Left ventricle myocardium inferior (tissue), 1 donor: ENCODE data around the gene EIF3C. TPM values are rescaled to one million over a fixed set of nuclear protein-coding genes. Genes with fewer than 3 reads are reported as not detected.
"Not testable (repeated sequence)": the region's sequence is repeated elsewhere in the genome, so short reads cannot be mapped to it uniquely, and the experiment has no call there.

Source experiments
- DNase-seq: peaks from one replicate; pipeline ENCODE4 v3.0.0-alpha.2; 2020
- H3K27ac ChIP-seq: fragments of 200-600 bp; replicated peaks from 2 replicates; pipeline ENCODE4 v1.8.0; 2021
- H3K27me3 ChIP-seq: fragments of 200-600 bp; 2 replicates; pipeline ENCODE4 v1.8.0; 2021; ENCODE audit warnings: low read depth
- H3K36me3 ChIP-seq: fragments of 200-600 bp; 2 replicates; pipeline ENCODE4 v1.8.0; 2021
- H3K4me1 ChIP-seq: fragments of 200-600 bp; 2 replicates; pipeline ENCODE4 v1.8.0; 2021
- H3K4me3 ChIP-seq: fragments of 200-600 bp; 2 replicates; pipeline ENCODE4 v1.8.0; 2021; ENCODE audit warnings: mild to moderate bottlenecking, moderate library complexity
- H3K9me3 ChIP-seq: fragments of 200-600 bp; replicated peaks from 2 replicates; pipeline ENCODE4 v1.8.0; 2021
- intact Hi-C: fragments of 100-400 bp; cut with micrococcal nuclease; formaldehyde crosslinking; loops from one replicate; pipeline ENCODE4 v1.11.0; 2022
- long read RNA-seq: library from polyadenylated mRNA; unstranded; transcript quantifications from one replicate; pipeline ENCODE4 v2.0.0, GENCODE V29; 2021
- total RNA-seq: library from RNA; stranded (reverse); fragmentation: NEBNext Ultra II Directional; extraction: Animal tissue kit (Norgen Biotek cat#: 25700); gene quantifications from one replicate; pipeline ENCODE4 v1.2.1, GENCODE V29; 2021
- donor health status: DM: no; HTN: yes; CAD: no; lungs with severe emphysema.

EIF3C gene, protein sequence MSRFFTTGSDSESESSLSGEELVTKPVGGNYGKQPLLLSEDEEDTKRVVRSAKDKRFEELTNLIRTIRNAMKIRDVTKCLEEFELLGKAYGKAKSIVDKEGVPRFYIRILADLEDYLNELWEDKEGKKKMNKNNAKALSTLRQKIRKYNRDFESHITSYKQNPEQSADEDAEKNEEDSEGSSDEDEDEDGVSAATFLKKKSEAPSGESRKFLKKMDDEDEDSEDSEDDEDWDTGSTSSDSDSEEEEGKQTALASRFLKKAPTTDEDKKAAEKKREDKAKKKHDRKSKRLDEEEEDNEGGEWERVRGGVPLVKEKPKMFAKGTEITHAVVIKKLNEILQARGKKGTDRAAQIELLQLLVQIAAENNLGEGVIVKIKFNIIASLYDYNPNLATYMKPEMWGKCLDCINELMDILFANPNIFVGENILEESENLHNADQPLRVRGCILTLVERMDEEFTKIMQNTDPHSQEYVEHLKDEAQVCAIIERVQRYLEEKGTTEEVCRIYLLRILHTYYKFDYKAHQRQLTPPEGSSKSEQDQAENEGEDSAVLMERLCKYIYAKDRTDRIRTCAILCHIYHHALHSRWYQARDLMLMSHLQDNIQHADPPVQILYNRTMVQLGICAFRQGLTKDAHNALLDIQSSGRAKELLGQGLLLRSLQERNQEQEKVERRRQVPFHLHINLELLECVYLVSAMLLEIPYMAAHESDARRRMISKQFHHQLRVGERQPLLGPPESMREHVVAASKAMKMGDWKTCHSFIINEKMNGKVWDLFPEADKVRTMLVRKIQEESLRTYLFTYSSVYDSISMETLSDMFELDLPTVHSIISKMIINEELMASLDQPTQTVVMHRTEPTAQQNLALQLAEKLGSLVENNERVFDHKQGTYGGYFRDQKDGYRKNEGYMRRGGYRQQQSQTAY
- total RNA-seq, result 439 TPM
- long read RNA-seq, transcript EIF3C-211 (20 exons, 2,986 nt), result minor isoform, 28 of 784 reads
- long read RNA-seq, transcript EIF3C-201 (21 exons, 3,145 nt), result major isoform, 612 of 784 reads
- long read RNA-seq, transcript EIF3C-209 (21 exons, 3,128 nt), result minor isoform, 11 of 784 reads
- long read RNA-seq, transcript EIF3C-202 (21 exons, 3,137 nt), result minor isoform, 7 of 784 reads
- long read RNA-seq, partial matches to known transcripts, result 98 of 784 reads
- long read RNA-seq, other reads (novel, unspliced or antisense), result 22 of 784 reads

DNA sequence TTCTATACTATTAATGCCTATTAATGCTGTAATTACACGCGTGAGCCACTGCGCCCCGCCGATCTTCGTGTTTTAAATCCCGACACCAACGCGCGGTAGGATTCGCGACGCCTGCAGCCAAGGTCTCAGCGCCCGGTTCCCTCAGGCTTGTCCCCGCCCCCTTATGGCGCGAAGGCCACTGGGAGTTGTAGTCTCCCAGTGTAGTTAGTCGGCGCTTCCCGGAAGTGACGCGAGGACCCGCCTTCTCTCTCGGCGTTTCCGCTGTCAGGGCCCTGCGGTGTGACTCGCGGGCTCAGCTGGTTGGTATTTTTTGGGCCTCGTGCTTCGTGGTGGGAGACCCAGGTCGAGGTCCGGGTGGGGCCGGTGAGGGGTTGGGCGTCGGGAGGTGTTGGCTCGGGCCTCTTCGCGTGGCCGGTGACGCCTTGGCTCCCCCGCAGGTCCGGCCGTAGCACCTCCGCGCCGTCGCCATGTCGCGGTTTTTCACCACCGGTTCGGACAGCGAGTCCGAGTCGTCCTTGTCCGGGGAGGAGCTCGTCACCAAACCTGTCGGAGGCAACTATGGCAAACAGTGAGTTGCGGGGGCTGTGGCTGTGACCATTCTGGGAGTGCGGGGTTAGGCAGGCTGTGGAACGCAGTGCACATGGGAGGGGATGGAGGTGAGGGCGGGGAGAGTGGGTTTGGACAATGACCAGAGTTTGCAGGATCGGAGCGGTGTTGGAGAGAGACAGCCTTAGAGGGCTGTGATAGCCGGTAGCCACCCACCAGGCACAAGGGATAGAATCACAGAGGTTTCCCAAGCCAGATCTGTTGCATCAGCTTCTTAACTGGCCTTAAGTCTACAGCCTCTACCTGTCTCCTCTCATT lies at the start of gene EIF3C:
Gene EIF3C (plus strand): TSS at position 245 of the 864 bp plus-strand sequence. CDS start 223 bp downstream, at position 468.
- intact Hi-C loops, result not testable (repeated sequence)

GRCh38 chr16:28666264-28666663 lies 45.0 kb upstream of the EIF3C start:
- DNase-seq, H3K9me3 ChIP-seq, H3K4me3 ChIP-seq, H3K27me3 ChIP-seq, H3K4me1 ChIP-seq, intact Hi-C loops, H3K27ac ChIP-seq, H3K36me3 ChIP-seq: not testable (repeated sequence)

More for the DNA sequence above, at the start of gene EIF3C:
- DNase-seq, H3K27ac ChIP-seq, H3K4me1 ChIP-seq, H3K4me3 ChIP-seq, H3K9me3 ChIP-seq, H3K27me3 ChIP-seq, H3K36me3 ChIP-seq: not testable (repeated sequence)

DNA sequence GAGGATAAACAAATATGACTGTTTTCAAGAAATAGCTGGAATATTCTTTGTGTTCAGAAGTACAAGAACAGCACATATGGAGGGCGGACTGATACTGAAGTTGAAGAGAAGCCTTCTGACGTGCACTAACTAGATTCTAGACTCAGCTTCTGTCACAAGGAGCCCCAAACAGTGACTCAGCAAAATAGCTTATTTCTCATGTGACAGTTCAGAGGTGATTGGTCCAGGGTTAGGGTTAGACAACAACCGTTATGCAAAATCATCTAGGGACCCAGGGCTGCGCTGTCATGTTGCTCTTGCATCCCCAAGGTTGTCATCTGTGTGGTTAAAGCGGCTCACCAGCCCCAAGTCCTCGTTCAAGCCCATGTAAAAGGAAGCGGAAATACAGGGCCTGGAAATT lies 43.8 kb upstream of the EIF3C start:
- H3K4me1 ChIP-seq, DNase-seq, H3K27me3 ChIP-seq, intact Hi-C loops, H3K36me3 ChIP-seq, H3K27ac ChIP-seq, H3K9me3 ChIP-seq, H3K4me3 ChIP-seq: not testable (repeated sequence)

DNA sequence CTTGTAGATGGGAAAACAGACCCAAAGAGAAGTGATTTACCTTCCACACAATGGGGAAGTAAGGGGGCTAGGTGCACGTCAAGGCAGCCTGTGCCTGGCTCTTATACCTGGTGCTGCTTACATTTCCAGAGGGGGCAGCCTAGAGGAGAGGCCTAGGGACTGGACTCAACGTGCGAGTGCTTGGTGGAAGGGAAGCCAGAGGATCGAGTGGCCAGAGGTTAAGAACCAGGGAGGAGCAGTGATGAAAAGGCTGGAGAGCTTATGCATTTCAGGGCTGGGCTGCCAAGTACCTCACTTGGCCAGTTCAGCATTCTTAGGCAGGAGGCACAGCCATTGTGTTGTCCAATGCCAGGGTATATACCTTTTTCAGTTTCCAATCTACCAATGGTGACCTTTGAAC lies 43.1 kb upstream of the EIF3C start:
- H3K27ac ChIP-seq, DNase-seq, H3K9me3 ChIP-seq, intact Hi-C loops, H3K36me3 ChIP-seq, H3K4me1 ChIP-seq, H3K4me3 ChIP-seq, H3K27me3 ChIP-seq: not testable (repeated sequence)

DNA sequence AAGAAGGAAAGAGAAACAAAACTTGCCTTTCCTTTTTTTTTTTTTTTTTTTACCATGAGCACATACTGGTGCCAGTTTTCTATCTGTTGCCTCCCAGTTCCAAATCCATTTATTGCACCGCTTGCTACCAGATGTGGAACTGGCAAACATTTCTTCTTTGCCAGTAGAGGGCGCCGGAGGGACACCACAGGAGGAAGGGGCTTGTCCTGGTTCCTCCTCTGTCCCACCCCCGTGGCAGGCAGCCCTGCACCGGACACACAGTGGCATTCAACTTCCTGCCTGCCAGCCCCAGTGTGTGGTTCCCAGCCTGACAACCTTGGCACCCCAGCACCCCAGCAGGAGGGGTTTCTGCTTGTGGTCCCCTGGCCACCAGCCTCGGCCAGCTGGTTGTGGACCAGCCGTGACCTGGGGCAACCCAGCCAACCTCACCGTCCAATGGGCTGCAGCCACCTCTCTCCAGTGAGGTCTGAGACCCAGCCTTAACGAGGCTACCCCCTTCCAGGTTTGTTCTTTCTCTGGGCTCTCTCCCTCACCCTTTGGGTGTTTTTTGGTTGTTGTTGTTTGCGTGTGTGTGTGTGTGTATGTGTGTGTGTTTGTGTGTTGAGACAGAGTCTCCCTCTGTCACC lies 22.8 kb upstream of the EIF3C start:
- H3K9me3 ChIP-seq, H3K4me3 ChIP-seq, intact Hi-C loops, H3K4me1 ChIP-seq, H3K36me3 ChIP-seq, H3K27ac ChIP-seq, DNase-seq, H3K27me3 ChIP-seq: not testable (repeated sequence)

DNA sequence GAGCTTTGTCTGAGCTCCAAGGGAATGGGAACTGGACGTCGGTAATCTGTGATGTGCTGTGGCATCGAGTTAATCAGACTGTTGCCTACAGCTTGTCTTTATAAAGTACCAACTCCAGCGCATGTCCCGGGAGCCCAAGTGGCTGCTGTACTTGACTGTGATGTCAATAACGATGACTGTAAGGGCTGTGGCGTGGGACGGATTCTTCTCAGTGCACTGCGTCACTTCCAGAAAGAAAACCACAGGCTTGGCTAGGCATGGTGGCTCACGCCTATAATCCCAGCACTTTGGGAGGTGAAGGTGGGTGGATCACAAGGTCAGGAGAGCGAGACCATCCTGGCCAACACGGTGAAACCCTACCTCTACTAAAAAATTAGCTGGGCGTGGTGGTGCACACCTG lies 21.8 kb upstream of the EIF3C start:
- H3K36me3 ChIP-seq, H3K4me1 ChIP-seq, H3K9me3 ChIP-seq, H3K27me3 ChIP-seq, DNase-seq, H3K27ac ChIP-seq, H3K4me3 ChIP-seq, intact Hi-C loops: not testable (repeated sequence)

GRCh38 chr16:28691722-28692121 lies 19.5 kb upstream of the EIF3C start:
- H3K27ac ChIP-seq, H3K4me1 ChIP-seq, H3K4me3 ChIP-seq, DNase-seq, H3K27me3 ChIP-seq, H3K9me3 ChIP-seq, H3K36me3 ChIP-seq, intact Hi-C loops: not testable (repeated sequence)

DNA sequence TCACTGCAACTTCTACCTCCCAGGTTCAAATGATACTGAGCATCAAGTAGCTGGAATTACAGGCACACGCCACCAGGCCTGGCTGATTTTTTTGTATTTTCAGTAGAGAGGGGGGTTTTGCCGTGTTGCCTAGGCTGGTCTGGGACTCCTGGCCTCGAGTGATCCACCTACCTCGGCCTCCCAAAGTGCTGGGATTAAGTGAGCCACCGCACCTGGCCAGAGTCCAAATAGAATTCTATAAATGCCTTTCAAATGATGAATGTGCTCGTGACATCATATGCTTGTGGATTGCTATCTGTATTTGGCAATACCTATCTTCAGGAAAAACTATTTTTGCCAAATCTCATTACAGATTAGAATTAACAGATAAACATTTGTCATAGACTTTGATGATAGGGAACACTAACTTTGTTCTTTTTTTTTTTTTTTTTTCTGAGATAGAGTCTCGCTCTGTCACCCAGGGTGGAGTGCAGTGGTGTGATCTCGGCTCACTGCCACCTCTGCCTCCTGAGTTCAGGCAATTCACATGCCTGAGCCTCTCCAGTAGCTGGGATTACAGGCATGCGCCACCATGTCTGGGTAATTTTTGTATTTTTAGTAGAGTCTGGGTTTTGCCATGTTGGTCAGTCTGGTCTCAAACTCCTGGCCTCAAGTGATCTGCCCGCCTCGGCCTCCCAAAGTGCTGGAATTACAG lies 17.9 kb upstream of the EIF3C start:
- H3K36me3 ChIP-seq, H3K4me3 ChIP-seq, H3K27ac ChIP-seq, H3K4me1 ChIP-seq, H3K9me3 ChIP-seq, intact Hi-C loops, DNase-seq, H3K27me3 ChIP-seq: not testable (repeated sequence)

DNA sequence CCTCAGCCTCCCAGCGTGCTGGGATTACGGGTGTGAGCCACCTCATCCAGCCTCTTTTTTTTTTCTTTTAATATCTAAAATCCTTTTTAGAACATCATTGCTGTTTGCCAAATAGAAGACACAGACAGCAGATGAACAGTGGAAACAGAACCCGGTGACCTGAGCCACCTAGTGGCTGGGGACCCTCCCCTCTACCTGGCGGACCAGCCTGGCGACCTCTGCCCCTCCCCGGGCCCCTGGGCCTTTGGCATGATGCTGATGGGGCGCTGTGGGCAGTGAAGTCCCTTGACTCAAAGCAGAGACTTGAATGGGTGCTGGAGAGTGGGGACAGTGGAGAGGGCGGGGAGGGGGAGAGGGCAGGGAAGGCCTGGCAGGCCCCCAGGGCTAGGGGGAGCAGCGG lies 11.5 kb upstream of the EIF3C start:
- DNase-seq, H3K4me3 ChIP-seq, H3K27me3 ChIP-seq, H3K4me1 ChIP-seq, intact Hi-C loops, H3K36me3 ChIP-seq, H3K27ac ChIP-seq, H3K9me3 ChIP-seq: not testable (repeated sequence)

GRCh38 chr16:28700349-28700748 lies 10.9 kb upstream of the EIF3C start:
- H3K36me3 ChIP-seq, H3K27ac ChIP-seq, DNase-seq, H3K4me1 ChIP-seq, H3K4me3 ChIP-seq, intact Hi-C loops, H3K9me3 ChIP-seq, H3K27me3 ChIP-seq: not testable (repeated sequence)

- H3K9me3 ChIP-seq, H3K4me3 ChIP-seq, intact Hi-C loops, H3K27me3 ChIP-seq, DNase-seq, H3K4me1 ChIP-seq, H3K27ac ChIP-seq, H3K36me3 ChIP-seq: not testable (repeated sequence)
These were observed 9.9 kb upstream of the EIF3C start for GRCh38 chr16:28701384-28701783.

GRCh38 chr16:28704246-28704645 lies 7.0 kb upstream of the EIF3C start:
- DNase-seq, H3K4me3 ChIP-seq, H3K27ac ChIP-seq, H3K9me3 ChIP-seq, H3K36me3 ChIP-seq, intact Hi-C loops, H3K4me1 ChIP-seq, H3K27me3 ChIP-seq: not testable (repeated sequence)
